ENCODE results near the gene SYNPO2.

GRCh38 chr4:118910221-118910620 lies 21.6 kb downstream of the SYNPO2 start:
- TF ChIP-seq CTCF (conservative IDR thresholded peaks at IDR 0.05 in 1 of 2, IDR thresholded peaks at IDR 0.05 in 1 of 2; ENCODE audit: extremely low read depth in 1 of 2, insufficient read depth in 1 of 2, low read depth in 1 of 2, low read length in 2 of 2) (no peak), EZH2 (IDR thresholded peaks at IDR 0.05; ENCODE audit: borderline replicate concordance, low read length) (no peak)

Measured in mammary epithelial cell (primary cell).